Uterus (tissue), 4 donors: ENCODE results near the gene AK9. TPM values are rescaled to one million over a fixed set of nuclear protein-coding genes. Genes with fewer than 3 reads are reported as not detected.

Source experiments
- DNase-seq, 2 donors: peaks; one replicate each; pipeline ENCODE4 v3.0.0-alpha.2; 2019 to 2020
- H3K27ac ChIP-seq, 2 donors: fragments of 200-600 bp; sonication (generic); 1 replicate in 1 of 2; 2 replicates in 1 of 2; pipeline ENCODE4 v1.5.1; 2016 to 2018
- H3K27me3 ChIP-seq, 2 donors: fragments of 200-600 bp; sonication (generic); one replicate each; pipeline ENCODE4 v1.5.1; 2018 to 2019; ENCODE audit warnings: control low read depth in 1 of 2
- H3K36me3 ChIP-seq, 2 donors: fragments of 200-600 bp; sonication (generic); one replicate each; pipeline ENCODE4 v1.5.1; 2019; ENCODE audit warnings: control low read depth in 1 of 2
- H3K4me1 ChIP-seq, 2 donors: fragments of 200-600 bp; sonication (generic); one replicate each; pipeline ENCODE4 v1.5.1; 2018 to 2019; ENCODE audit warnings: control low read depth in 1 of 2
- H3K4me3 ChIP-seq, 2 donors: fragments of 200-600 bp; sonication (generic); 1 replicate in 1 of 2; 2 replicates in 1 of 2; pipeline ENCODE4 v1.5.1; 2018 to 2019; ENCODE audit warnings: mild to moderate bottlenecking in 1 of 2
- H3K9me3 ChIP-seq, 2 donors: fragments of 200-600 bp; sonication (generic); one replicate each; pipeline ENCODE4 v1.5.1; 2019; ENCODE audit warnings: control low read depth in 1 of 2
- POLR2A ChIP-seq, 2 donors: fragments of 450-650 bp; IDR thresholded peaks; one replicate each; pipeline ENCODE4 v1.6.1; 2016; ENCODE audit warnings: antibody characterized with exemption in 2 of 2, mild to moderate bottlenecking in 1 of 2, moderate library complexity in 1 of 2
- intact Hi-C: fragments of 100-400 bp; cut with DNase I; formaldehyde crosslinking; loops from one replicate; pipeline ENCODE4 v1.15.1; 2023; ENCODE audit warnings: low total_unique reads
- total RNA-seq, 4 donors: library from RNA; depleted of rRNA in 3 of 4; stranded (reverse); fragments of >200 nt in 3 of 4; gene quantifications; one replicate each; pipeline versions ENCODE4 v1.1.0 to v1.2.4, GENCODE V29; 2014 to 2023
- TF ChIP-seq, protein P1 (sequence below), 4 experiments: fragments of 200-600 bp in 2 of 4; fragments of 450-650 bp in 2 of 4; sonication (generic) in 2 of 4; IDR thresholded peaks; one replicate each; pipeline ENCODE4 v1.5.1; 2016 to 2019; ENCODE audit warnings: antibody characterized with exemption in 4 of 4, mild to moderate bottlenecking in 2 of 4, moderate library complexity in 1 of 4
- donor health status: DM: yes; HTN: yes; CAD: no.

The AK9 gene
- total RNA-seq, 4 donors from 2014 or later: 12.3 to 27.9 (median 13.5) TPM

DNA sequence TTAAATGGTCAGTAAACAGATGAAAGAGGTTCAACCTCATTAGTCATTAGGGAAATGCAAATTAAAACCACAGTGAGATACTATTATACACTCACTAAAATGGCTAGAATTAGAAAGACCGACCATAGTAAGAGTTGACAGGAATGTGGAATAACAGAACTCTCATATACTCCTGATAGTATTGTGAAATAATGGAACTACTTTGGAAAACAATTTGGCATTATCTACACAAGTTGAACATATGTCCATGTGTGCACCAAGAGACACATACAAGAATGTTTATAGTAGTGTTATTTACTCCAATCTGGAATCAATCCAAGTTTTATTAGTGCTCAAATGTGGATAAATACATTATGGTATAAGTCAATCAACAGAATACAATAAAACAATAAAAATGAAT, 59.6 kb downstream of the AK9 start:
- Histone ChIP-seq H3K4me1 (no peaks in the 10 kb centered on the region), H3K36me3 (no peaks in the 10 kb centered on the region), H3K9me3 (no peaks in the 10 kb centered on the region), H3K27me3 (no peaks in the 10 kb centered on the region), H3K27ac (no peak overlapping the region), H3K4me3 (no peak overlapping the region)
- TF ChIP-seq, protein P1, sequence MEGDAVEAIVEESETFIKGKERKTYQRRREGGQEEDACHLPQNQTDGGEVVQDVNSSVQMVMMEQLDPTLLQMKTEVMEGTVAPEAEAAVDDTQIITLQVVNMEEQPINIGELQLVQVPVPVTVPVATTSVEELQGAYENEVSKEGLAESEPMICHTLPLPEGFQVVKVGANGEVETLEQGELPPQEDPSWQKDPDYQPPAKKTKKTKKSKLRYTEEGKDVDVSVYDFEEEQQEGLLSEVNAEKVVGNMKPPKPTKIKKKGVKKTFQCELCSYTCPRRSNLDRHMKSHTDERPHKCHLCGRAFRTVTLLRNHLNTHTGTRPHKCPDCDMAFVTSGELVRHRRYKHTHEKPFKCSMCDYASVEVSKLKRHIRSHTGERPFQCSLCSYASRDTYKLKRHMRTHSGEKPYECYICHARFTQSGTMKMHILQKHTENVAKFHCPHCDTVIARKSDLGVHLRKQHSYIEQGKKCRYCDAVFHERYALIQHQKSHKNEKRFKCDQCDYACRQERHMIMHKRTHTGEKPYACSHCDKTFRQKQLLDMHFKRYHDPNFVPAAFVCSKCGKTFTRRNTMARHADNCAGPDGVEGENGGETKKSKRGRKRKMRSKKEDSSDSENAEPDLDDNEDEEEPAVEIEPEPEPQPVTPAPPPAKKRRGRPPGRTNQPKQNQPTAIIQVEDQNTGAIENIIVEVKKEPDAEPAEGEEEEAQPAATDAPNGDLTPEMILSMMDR (IDR thresholded peaks at IDR 0.05): no peak
- TF ChIP-seq POLR2A (IDR thresholded peaks at IDR 0.05): no peak
- intact Hi-C loops: no loop called here
- DNase-seq: no peak

DNA sequence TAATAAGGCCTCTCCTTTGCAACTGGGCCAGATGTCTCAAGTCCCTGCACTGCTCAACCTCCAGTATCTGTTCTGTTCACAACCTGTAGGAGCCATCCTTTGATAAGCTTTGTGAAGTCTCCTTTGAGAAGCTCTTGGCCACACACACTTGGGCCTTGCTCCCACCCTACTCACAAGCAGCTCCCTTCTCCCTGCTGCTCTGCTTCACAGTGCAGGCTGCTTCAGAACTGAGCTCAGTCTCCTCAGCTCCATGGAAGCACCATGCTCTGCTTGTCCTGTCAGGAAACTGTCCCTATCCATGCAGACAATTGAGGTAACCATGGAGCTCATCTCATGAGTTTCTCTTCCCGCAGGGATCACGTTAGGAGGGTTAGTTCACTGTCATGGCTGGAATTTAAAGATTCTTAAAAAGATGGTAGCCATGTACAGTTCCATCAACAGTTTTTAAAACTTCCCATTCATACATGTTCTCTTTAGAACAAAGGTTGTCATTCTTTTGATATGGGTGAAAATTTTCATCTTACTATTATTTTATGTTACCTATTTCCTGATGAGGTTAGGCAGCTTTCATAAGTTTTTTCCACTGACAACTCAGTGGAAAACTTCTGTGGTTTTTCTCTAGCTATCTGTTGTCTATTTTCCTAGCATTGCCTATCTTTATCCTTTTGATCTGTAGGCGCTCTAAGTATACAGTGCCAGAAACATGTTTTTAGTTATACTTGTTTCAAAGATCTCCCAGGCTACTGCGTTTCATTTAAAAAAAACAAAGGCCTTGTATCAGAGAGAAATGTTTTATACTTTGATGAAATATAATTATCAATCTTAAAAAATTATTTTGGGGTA, 62.6 kb downstream of the AK9 start:
- TF ChIP-seq, protein P1 (IDR thresholded peaks at IDR 0.05): no peak
- TF ChIP-seq POLR2A (IDR thresholded peaks at IDR 0.05): no peak

DNA sequence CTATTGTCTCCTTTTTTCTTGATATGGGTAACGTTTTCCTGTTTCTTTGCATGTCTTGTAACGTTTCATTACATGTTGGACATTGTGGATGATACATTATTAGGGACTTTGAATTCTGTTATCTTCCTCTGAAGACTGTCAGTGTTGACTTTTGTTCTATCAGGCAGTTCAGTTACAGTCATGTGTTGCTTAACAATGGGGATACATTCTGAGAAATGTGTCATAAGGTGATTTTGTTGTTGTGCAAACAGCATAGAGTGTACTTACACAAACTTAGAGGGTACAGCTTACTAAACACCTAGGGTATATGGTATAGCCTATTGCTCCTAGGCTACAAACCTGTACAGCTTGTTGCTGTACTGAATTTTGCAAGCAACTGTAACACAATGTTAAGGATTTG, 64.7 kb downstream of the AK9 start:
- Histone ChIP-seq H3K4me1 (no peaks in the 10 kb centered on the region), H3K27me3 (no peaks in the 10 kb centered on the region), H3K9me3 (no peaks in the 10 kb centered on the region), H3K36me3 (no peaks in the 10 kb centered on the region), H3K4me3 (no peak overlapping the region), H3K27ac (no peak overlapping the region)
- no peak for DNase-seq
- TF ChIP-seq, protein P1 (IDR thresholded peaks at IDR 0.05): no peak
- no peak for TF ChIP-seq POLR2A (IDR thresholded peaks at IDR 0.05)
- intact Hi-C loops: no loop called here

More for the DNA sequence above, 62.6 kb downstream of the AK9 start:
- H3K4me3 ChIP-seq: no peak overlapping the region
- DNase-seq: no peak
- no peaks in the 10 kb centered on the region for H3K27me3 ChIP-seq
- intact Hi-C loops: no loop called here
- H3K4me1 ChIP-seq: no peaks in the 10 kb centered on the region
- no peak overlapping the region for H3K27ac ChIP-seq
- H3K36me3 ChIP-seq: no peaks in the 10 kb centered on the region
- H3K9me3 ChIP-seq: no peaks in the 10 kb centered on the region

DNA sequence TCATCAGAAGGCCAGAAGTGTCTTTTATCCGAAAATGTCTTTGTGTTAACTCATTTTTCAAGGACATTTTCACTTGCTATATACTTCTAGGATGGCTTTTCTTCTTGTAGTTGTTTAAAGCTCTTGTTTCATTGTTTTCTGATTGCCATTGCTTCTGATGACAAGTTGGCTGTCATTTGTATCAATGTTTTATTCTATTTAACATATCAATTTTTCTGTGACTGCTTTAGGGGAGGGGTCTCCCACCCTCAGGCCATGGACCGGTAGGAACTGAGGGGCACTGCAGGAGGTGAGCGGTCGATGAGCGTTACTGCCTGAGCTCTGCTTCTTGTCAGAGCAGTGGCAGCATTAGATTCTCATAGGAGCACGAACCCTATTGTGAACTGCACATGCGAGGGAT, 65.8 kb downstream of the AK9 start:
- TF ChIP-seq, protein P1 (IDR thresholded peaks at IDR 0.05): no peak
- no peak for TF ChIP-seq POLR2A (IDR thresholded peaks at IDR 0.05)
- Histone ChIP-seq H3K4me3 (no peak overlapping the region), H3K27ac (no peak overlapping the region), H3K4me1 (no peaks in the 10 kb centered on the region), H3K36me3 (no peaks in the 10 kb centered on the region), H3K27me3 (no peaks in the 10 kb centered on the region), H3K9me3 (no peaks in the 10 kb centered on the region)
- DNase-seq: no peak
- intact Hi-C loops: no loop called here

DNA sequence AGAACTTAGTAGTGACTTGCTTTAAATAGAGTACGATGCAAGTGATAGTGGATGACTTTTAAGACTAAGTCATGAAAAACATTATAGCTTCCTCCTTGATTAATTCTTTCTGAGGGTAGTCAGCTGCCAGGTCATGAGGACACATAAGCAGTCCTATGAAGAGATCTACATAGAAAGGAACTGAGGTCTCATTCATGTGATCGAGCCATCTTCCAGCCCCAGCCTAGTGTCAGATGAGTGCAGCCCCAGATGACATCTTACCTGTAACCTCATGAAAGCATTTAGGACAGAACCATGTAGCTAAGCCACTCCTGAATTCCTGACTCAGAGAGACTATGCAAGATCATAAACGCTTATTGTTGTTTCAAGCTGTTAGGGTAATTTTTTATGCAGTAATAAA, 67.7 kb downstream of the AK9 start:
- Histone ChIP-seq H3K27ac (no peak overlapping the region), H3K36me3 (no peaks in the 10 kb centered on the region), H3K4me1 (no peaks in the 10 kb centered on the region), H3K27me3 (no peaks in the 10 kb centered on the region), H3K9me3 (no peaks in the 10 kb centered on the region), H3K4me3 (no peak overlapping the region)
- no peak for TF ChIP-seq POLR2A (IDR thresholded peaks at IDR 0.05)
- TF ChIP-seq, protein P1 (IDR thresholded peaks at IDR 0.05): no peak
- intact Hi-C loops: no loop called here
- DNase-seq: no peak
